Activated naive CD4-positive, alpha-beta T cell treated with anti-CD3 and anti-CD28 coated beads, Interleukin-2, amount 50 U/mL, for 24 hours (primary cell): ENCODE data around the gene FAM174A.
"Not testable (repeated sequence)": the region's sequence is repeated elsewhere in the genome, so short reads cannot be mapped to it uniquely, and the experiment has no call there.

Experiments used
- H3K27ac Mint-ChIP-seq: one replicate; pipeline ENCODE4 v1.8.0; 2021; ENCODE audit warnings: mild to moderate bottlenecking, mixed read lengths
- H3K27me3 Mint-ChIP-seq: one replicate; pipeline ENCODE4 v1.8.0; 2021; ENCODE audit warnings: mixed read lengths
- H3K36me3 Mint-ChIP-seq: one replicate; pipeline ENCODE4 v1.8.0; 2021; ENCODE audit warnings: mixed read lengths
- H3K4me1 Mint-ChIP-seq: one replicate; pipeline ENCODE4 v1.8.0; 2021; ENCODE audit warnings: mixed read lengths
- H3K4me3 Mint-ChIP-seq: one replicate; pipeline ENCODE4 v1.8.0; 2021; ENCODE audit warnings: mild to moderate bottlenecking, mixed read lengths
- H3K9me3 Mint-ChIP-seq: one replicate; pipeline ENCODE4 v1.8.0; 2021; ENCODE audit warnings: mixed read lengths

Gene FAM174A

GRCh38 chr5:100603141-100603540, 68.0 kb downstream of the FAM174A start:
- H3K4me3 Mint-ChIP-seq = no peak overlapping the region
- no peak overlapping the region for H3K27ac Mint-ChIP-seq

GRCh38 chr5:100604021-100604420, 68.8 kb downstream of the FAM174A start:
- not testable (repeated sequence) for H3K36me3 Mint-ChIP-seq, H3K4me1 Mint-ChIP-seq, H3K27me3 Mint-ChIP-seq, H3K4me3 Mint-ChIP-seq, H3K9me3 Mint-ChIP-seq, H3K27ac Mint-ChIP-seq

More at GRCh38 chr5:100603141-100603540, 68.0 kb downstream of the FAM174A start:
- Mint-ChIP-seq H3K36me3 (no peaks in the 10 kb centered on the region), H3K27me3 (peaks cover 1% of the 10 kb centered on the region), H3K4me1 (no peaks in the 10 kb centered on the region), H3K9me3 (no peaks in the 10 kb centered on the region)

- Mint-ChIP-seq H3K4me3 (no peak overlapping the region), H3K27ac (no peak overlapping the region), H3K9me3 (no peaks in the 10 kb centered on the region), H3K4me1 (no peaks in the 10 kb centered on the region), H3K27me3 (peaks cover 4% of the 10 kb centered on the region), H3K36me3 (no peaks in the 10 kb centered on the region)
Measured at GRCh38 chr5:100609594-100609993, 74.4 kb downstream of the FAM174A start.

GRCh38 chr5:100614308-100614707, 79.1 kb downstream of the FAM174A start:
- no peaks in the 10 kb centered on the region for H3K4me1 Mint-ChIP-seq
- peaks cover 4% of the 10 kb centered on the region for H3K27me3 Mint-ChIP-seq
- H3K9me3 Mint-ChIP-seq = no peaks in the 10 kb centered on the region
- no peak overlapping the region for H3K27ac Mint-ChIP-seq
- H3K36me3 Mint-ChIP-seq = no peaks in the 10 kb centered on the region
- H3K4me3 Mint-ChIP-seq = no peak overlapping the region

- H3K36me3 Mint-ChIP-seq = no peaks in the 10 kb centered on the region
- H3K9me3 Mint-ChIP-seq = no peaks in the 10 kb centered on the region
- H3K4me3 Mint-ChIP-seq = no peak overlapping the region
- no peaks in the 10 kb centered on the region for H3K4me1 Mint-ChIP-seq
- H3K27me3 Mint-ChIP-seq = peaks cover 4% of the 10 kb centered on the region
- no peak overlapping the region for H3K27ac Mint-ChIP-seq
Measured at GRCh38 chr5:100615362-100615761, 80.2 kb downstream of the FAM174A start.

- Mint-ChIP-seq H3K4me1 (no peaks in the 10 kb centered on the region), H3K9me3 (no peaks in the 10 kb centered on the region), H3K36me3 (no peaks in the 10 kb centered on the region), H3K27ac (no peak overlapping the region), H3K27me3 (peaks cover under 1% of the 10 kb centered on the region), H3K4me3 (no peak overlapping the region)
Measured at GRCh38 chr5:100616291-100616690, 81.1 kb downstream of the FAM174A start.

GRCh38 chr5:100616981-100617380, 81.8 kb downstream of the FAM174A start:
- Mint-ChIP-seq H3K9me3 (no peaks in the 10 kb centered on the region), H3K36me3 (no peaks in the 10 kb centered on the region), H3K27me3 (no peaks in the 10 kb centered on the region), H3K4me1 (no peaks in the 10 kb centered on the region), H3K4me3 (no peak overlapping the region), H3K27ac (no peak overlapping the region)

- no peaks in the 10 kb centered on the region for H3K4me1 Mint-ChIP-seq
- H3K27me3 Mint-ChIP-seq = peaks cover 4% of the 10 kb centered on the region
- H3K4me3 Mint-ChIP-seq = no peak overlapping the region
- H3K36me3 Mint-ChIP-seq = no peaks in the 10 kb centered on the region
- H3K27ac Mint-ChIP-seq = no peak overlapping the region
- no peaks in the 10 kb centered on the region for H3K9me3 Mint-ChIP-seq
Measured at GRCh38 chr5:100623719-100624118, 88.5 kb downstream of the FAM174A start.

- Mint-ChIP-seq H3K9me3 (no peaks in the 10 kb centered on the region), H3K4me1 (no peaks in the 10 kb centered on the region), H3K27me3 (no peaks in the 10 kb centered on the region), H3K27ac (no peak overlapping the region), H3K4me3 (no peak overlapping the region), H3K36me3 (no peaks in the 10 kb centered on the region)
Measured at GRCh38 chr5:100634937-100635534, 99.9 kb downstream of the FAM174A start.
